Brain pericyte (primary cell): ENCODE data around the gene RER1.

ENCODE experiments used
- DNase-seq: peaks from one replicate; pipeline ENCODE4 v3.0.0-alpha.2; 2012; ENCODE audit warnings: low read depth, low spot score

The RER1 gene

DNA sequence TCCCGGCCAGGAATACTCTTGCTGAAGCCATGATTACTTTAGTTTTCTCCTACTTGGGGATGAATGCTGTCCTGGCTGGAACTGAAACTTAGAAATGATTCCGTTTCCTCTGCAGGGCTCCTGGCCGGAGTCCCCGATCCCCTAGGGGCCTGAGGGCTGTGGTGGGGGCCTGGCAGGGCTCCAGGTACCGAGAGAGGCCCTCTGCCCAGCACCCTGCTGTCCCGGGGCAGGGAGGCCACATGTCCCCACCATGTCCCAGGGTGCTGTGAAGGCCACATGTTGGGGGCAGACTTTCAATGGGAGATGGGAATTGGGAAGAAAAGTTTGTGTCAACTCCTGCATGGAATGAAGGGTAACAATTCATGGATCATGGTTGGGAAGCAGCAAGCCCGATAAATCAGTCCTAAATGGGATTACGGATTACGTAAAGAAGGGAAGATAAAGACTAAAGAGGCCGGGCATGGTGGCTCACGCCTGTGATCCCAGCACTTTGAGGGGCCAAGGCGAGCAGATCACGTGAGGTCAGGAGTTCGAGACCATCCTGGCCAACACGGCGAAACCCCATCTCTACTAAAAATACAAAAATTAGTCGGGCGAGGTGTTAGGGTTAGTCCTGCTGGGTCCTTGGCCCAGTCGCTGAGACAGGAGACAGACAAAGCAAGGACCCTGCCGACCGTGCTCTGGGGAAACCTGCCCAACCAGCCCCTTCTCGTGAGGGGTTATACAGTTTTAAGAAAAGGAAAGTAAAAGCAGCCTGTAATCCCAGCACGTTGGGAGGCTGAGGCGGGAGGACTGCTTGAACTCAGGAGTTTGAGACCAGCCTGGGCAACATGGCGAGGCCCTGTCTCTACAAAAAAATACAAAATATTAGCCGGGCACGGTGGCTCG is 37.8 kb upstream of the RER1 start:
- DNase-seq, result no peak

DNA sequence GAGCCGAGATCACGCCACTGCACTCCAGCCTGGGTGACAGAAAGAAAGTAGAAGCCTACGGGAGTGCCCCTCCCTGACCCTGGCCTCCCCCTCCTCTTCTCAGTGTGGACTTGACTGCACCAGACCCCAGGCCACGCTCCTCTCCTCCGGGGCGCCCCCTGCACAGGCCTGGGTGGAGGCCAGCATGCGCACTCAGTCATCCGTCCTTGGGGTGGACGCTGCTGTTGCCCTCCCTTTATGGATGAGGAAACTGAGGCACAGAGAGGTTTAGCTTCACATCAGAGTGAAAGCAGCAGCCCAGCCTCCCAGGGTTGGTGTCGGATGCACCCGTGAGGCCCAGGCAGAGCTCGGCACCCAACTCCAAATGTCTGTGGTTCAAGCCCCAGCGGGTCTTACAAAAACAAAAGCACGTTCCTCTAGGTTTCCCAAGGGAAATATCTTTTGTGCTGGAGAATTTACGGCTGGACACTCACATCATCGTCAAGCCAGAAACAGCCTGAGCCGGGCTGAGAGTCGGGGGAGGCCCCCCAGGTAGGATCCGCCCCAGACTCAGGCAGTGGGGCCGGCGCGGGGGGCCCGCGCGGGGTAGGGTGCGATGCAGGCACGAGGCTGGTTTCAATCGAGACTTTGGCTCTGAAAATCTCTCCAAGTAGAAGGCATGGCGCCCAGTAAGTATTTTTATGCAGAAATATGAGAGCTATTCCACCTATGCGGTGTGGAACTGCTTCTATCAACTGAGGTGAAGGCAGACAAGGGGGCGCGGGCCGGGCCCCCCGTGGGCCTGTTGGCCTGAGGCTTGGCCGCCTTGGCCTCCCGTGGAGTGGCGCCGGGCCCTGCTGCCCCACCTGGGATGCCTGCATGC is 36.9 kb upstream of the RER1 start:
- no peak for DNase-seq

DNA sequence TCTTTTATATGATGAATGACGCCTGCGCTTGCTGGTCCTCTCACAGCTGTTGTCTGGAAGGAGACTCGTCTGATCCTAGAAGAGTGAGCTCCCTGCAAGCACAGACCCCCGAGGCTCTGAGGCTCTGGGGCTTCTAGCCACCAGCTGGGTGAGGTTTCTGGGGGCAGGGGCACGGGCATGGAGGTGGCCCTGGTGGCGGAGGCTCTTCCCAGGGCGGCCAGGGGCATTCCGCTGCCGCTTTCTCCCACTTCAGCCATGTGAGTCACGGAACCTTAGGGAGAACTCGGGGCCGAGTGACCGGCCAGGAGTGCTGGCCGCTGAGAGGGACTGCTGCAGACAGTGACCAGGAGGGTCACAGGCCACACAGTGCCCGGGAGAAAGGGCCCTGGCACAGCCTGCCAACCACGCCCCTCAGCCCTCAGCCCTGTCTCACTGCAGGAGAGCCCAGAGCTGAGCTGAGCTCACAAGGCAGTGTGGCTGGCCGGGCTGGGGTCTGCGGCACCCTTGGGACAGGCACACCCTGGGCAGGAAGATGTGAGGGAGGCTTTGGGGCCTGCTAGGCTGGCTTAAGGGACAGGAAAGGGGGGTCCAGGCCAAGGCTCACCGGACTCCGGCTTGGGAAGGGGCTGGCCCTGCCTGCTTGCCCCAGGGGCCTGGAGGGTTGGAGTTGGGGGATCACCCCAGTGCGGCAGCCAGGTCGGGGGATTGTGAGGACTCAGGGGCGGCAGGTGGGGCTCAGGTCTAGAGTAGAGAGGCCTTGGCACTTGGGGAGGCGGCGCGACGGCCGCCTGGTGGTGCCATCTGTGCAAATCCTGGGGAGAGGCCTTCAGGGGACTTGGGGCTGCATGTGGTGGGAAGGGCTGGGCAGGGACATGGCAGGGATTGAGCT is 36.0 kb upstream of the RER1 start:
- no peak for DNase-seq

- DNase-seq, result no peak
Measured at GRCh38 chr1:2356401-2356800, 35.2 kb upstream of the RER1 start.

GRCh38 chr1:2356911-2357845 is 34.5 kb upstream of the RER1 start:
- no peak for DNase-seq

GRCh38 chr1:2358072-2358471 is 33.6 kb upstream of the RER1 start:
- no peak for DNase-seq

DNA sequence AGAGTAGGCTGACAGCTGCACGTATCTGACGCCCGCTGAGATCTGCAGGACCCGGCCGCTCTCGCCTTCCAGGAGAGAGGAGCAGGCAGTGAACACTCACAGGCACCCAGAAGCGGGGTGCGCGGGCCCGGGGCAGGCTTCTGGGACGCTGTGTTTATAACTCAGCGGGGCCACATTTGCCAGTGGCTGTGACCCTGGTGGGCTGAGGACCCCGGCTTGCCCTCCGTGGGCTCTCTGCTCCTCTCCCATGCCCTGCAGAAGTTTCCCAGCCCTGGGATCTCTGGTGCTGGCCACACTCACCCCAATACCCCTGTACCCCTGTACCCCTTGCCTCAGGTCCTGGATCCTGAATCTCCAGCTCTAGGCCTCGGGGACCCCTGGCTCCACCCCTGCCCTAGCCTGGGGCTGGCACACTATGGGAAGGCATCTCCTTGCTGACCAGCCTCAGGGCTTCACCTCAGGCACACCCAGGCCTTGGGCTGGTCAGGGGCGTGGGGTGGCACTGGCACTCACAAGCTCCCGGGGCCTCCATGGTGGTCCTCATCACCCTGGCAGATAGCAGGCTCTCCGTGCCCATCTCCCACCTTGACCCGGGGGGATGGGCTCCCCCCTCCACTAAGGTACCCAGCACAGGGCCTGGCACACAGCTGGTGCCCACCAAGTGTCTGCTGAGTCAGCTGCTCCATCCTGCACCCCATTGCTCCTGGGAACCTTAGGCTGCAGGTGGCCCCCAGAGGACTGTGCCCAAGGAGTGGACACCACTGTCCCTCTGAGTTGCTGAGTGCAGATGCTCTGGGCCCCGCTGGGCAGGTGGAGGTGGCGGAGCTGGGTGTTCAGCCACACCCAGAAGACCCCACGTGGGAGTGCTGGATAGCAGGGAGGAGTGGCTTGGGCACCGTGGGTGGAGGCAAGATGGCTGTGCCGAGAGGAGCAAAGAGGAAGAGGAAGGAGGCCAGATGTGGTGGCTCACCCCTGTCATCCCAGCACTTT is 32.7 kb upstream of the RER1 start:
- DNase-seq, result no peak

GRCh38 chr1:2360588-2361364 is 30.9 kb upstream of the RER1 start:
- no peak for DNase-seq

DNA sequence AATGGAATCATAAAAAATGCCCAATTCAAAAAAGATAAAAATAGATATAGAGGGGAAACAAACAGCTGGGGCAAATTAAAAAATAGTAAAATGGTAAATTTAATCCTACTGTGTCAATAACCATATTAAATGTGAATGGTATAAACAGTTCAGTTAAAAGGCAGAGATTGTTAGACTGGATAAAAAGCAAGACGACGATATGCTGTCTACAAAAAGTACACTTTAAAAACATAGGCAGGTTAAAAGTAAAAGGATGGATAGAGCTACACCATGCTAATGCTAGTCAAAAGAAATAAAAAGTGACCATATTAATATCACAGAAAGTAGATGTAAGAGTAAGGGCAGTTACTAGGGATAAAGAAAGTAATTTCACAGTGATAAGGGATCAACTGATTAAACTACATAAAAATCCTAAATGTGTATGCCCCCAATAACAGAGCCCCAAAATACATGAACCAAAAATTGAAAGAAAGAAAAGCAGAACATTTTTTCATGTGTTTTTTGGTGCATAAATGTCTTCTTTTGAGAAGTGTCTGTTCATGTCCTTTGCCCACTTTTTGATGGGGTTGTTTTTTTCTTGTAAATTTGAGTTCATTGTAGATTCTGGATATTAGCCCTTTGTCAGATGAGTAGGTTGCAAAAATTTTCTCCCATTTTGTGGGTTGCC is 27.7 kb upstream of the RER1 start:
- DNase-seq, result no peak

DNA sequence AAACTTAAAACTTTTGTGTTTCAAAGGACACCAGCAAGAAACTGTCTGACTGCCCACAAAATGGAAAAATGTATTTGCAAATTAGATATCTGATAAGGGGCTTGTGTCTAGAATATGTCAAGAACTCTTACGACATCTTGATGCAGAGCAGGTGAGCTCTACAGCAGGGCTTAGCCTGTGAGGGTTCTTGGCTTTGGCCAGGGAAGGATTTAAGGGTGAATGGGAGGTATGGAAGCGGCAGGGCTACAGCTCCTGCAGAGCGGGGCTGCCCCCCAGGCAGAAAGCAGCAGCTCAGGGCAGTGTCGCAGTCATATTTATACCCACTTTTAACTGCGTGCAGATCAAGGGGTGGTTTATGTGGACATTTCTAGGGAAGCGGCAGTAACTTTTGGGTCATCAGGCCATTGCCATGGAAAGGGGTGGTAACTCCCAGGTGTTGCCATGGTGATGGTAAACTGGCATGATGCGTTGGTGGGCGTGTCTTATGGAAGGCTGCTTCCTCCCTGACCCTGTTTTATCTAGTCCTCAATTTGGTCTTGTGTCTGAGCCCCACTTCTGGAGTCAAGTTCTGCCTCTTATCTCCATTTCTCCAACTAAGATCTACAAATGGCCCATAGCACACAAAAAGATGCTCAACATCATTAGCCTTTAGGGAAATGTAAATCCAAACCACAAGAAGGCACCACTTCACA is 23.4 kb upstream of the RER1 start:
- DNase-seq, result no peak

DNA sequence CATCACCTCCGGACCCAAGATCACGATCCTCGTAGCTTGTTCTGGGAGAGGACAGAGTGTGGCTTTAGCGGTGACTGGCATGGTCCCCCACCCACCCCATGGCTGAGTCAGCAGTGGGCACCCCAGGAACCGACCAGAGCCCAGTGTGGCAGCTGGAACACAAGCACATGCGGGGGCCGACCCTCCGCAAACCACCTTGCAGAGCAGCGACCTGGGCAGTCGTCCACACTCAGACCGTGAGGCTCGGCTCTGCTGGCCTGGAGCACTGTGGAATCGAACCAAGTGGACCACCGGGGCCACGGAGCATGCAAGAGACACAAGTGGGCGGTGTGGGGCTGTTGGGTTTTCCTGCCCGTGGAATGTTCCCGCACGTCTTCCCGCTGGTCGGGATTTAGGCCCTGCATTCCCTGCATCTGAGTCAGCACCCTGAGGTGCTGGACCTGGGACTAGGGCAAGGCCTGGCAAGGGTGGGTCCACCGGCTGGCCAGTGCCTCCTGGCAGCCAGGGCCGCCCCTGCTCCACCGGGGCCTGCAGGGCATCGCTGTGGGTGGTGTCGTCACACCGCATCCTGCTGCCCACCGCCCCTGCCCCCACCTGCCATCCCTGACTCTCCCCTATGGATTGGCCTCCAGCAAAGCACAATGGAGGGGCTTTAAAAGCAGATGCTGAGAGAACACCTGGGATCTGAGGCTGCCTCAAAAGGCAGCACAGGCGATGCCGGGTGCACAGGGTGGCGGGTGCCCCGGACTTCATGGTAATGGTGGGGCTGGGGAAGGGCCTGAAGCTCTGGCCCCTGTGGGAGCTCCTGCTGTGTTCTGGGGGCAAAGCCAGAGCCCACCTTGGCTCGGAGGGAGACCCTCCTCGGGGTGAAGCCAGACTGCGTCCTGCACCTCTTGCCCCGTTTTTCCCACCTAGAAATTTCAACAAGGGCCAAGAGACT is 18.8 kb upstream of the RER1 start:
- no peak for DNase-seq

GRCh38 chr1:2373551-2374251 is 17.9 kb upstream of the RER1 start:
- no peak for DNase-seq

DNA sequence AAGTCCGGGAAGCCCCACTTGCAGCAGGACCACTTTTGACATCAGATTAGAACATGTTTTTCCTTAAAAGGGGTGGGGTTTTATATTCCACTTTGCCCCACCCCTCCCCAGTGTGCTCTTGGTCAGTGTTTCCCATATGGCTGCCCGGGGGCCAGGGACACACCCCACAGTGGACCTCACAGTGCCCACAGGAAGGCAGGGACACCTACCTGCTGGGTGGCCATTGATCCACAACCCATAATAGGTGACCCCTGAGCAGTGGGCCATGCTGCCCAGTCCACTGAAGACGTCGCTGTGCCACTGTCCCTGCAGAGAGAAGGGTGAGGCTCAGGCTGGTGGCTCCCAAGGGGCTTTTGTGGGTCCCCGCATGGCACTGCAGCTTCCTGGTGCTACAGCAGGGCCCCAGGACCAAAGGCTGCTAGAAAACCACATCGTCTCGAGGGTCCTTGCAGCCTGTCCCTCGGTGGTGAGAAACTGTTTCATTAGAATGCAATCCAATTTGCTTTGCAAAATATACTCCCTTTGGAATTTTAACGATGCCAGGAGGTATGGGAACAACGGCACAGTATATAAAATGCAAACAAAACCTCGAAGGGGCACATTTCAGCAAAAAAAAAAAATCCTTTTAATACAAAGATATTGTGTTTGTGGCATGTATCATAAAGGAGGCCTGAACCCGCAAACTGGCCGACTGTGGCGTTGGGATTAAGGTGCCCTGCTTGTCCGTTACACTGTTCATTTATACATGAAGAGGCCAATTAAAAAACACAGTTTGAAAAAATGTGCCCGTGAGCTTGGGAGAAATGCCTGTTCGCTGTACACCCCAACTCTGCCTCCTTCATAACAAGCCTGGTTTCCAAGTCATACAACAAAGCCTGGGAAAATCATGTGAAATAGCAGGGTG is 17.1 kb upstream of the RER1 start:
- DNase-seq, result no peak

DNA sequence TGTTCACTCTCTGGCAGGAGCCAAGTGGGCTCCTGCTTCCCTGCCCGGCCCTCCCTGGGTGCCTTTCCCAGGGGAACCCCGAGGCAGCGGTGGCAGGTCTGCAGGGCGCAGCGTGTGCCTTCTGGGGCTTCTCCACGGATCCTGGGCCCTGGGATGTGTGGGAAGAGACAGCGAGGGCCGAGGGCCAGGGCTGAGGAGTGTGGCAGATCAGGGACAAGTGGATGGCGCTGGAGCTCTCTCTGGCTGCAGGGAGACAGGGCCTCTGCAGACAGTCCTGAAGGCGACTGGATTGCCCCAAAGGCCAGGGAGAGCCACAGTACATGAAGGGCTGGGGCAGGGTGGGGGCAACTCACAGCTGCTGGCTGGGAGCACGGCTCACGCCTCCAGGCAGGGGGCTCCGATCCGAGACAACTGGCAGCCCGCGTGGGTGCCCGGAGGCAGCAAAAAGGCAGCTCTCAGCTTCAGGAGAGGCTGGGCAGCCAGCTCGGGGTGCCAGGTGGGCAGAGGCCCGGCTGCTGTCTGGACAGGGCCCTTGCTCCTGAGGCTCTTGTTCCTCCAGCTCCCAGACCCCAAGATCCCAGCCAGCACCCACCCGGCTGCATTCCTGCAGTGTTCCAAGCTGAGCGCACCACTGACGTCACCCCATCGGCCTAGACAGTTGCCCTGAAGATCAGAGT is 16.3 kb upstream of the RER1 start:
- no peak for DNase-seq
